NCI-H345 (cell line): ENCODE results near the gene SPATS2.

Experiments used
- DNase-seq: peaks from one replicate; lab custom pipeline; 2025; lab: John Stamatoyannopoulos, UW

Gene SPATS2

DNA sequence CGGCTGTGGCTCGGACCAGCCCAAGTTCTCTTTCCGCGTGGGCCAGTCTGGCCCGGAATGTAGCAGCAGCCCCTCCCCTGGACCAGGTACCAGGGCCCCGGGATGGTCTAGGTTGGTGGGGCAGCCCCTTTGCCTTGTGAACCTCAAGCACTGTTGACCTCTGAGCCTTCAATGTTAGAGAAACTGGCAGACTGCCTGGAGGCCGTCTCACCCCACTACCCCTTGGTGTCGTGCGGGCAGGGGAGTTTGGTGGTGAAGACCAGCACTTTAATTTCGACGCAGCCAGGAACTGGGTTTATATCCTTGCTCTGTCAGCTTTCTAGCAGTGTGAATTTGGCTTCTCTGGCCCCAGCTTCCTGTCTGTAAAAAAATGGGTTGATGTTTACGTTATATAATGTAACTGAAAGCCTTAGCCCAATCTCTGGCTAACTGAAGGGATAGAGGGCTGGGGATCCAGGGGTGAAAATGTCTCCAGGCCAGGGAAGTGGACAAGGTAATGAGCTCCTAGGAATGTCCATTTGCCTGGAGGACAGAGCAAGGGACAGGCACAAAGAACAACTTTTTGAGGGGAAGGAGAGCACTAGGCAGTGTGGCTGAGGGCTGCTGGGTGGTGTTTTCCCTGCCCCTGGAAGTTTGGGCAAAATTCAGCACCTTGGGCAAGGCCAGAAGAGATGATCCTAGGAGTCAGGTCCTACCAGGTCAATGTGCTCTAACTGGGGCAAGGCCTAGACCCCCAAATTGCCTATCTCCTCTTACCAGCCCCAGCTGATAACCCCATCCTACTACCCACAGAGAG, 189.3 kb downstream of the SPATS2 start:
- no peak for DNase-seq

DNA sequence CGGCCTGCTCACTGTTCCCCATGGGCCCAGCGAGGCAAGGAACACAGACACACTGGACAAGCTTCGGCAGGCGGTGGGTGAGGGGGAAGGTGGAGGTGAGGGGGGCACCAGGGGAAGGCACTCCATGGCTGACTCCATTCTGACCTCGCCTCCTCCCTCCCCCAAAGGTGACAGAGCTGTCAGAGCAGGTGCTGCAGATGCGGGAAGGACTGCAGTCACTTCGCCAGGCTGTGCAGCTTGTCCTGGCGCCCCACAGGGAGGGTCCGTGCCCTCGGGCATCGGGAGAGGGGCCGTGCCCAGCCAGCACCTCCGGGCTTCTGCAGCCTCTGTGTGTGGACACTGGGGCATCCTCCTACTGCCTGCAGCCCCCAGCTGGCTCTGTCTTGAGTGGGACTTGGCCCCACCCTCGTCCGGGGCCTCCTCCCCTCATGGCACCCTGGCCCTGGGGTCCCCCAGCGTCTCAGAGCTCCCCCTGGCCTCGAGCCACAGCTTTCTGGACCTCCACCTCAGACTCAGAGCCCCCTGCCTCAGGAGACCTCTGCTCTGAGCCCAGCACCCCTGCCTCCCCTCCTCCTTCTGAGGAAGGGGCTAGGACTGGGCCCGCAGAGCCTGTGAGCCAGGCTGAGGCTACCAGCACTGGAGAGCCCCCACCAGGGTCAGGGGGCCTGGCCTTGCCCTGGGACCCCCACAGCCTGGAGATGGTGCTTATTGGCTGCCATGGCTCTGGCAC, 190.1 kb downstream of the SPATS2 start:
- no peak for DNase-seq

DNA sequence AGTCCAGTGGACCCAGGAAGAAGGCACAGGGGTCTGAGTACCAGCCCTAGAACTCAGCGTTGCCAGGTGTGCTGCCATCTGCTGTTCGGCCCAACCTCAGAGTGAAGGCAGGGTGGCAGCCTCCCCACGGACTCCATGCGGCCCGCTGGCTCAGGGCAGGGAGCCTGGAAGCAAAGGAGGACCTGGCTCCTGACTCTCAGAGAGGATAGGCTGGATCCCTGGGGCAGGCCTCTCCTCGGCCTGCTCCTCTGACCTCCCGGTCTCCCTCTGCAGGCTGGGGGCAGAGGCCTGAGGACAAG, 190.6 kb downstream of the SPATS2 start:
- no peak for DNase-seq

DNA sequence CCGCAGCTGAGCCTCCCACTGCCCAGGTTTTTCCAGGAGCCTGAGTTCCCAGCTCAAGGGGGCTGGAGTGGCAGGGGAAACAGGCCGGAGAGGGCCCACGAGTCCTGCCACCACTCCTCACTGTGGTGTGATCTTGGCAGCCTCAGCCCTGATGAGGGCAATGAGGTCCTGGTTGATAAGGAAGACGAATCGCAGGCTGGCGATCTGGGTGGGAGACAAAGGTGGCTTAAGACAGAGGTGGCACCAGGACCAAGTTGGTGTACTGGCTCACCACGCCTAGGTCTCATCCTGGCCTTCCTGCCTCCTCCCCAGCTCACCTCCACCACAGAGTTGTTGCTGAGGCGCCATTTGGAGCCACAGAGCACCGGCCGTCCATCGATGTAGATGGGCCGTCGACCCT, 191.3 kb downstream of the SPATS2 start:
- DNase-seq, result no peak

DNA sequence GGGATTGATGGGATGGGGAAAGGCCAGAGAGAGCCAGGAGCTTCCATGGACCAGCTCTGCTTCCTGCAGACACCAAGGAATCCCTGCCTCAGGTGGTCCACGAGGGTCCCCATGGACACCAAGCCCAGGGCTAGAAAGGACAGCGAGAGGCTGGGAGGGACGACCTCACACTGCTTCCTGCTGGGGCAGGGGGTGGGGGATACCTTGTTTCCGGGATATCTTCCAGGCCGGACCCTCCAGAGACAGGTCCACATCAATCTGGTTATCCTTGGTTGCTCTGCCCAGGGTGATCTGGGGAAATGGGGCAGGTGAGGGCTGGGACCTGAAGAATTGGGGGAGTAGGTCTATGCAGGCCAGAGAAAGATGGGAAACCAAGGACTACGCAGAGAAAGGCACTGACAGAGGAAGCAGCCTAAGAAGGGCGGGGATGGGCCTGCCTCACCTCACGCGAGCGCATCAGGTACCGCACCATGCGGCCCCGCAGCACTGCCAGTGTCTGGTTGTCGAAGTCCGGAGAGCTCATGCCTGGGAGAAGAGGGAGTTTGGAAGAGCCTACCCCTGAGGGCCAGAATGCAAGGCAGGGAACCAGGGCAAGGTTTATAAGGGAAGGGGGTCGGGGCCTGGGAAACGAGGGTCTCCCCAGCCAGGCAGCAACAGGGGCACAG, 191.9 kb downstream of the SPATS2 start:
- DNase-seq, result no peak

DNA sequence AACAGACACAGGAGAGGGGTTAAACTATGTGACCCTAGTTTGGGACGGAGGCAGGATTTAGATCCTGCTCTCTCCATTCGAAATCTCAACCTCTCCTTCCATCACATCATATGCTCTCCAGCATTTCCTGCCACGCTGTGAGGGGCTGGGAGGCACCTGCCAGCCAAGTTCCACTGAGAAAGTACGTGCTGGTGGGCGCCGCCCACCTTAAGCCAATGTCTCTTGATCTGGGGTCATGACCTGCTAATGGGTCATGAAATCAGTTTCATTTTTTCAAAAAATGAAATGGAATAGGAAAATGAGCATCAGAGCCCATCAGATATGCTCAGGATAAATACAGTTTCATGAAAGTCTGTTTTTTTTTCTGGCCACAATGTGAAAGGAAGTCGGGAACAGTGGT, 193.4 kb downstream of the SPATS2 start:
- DNase-seq, result no peak

DNA sequence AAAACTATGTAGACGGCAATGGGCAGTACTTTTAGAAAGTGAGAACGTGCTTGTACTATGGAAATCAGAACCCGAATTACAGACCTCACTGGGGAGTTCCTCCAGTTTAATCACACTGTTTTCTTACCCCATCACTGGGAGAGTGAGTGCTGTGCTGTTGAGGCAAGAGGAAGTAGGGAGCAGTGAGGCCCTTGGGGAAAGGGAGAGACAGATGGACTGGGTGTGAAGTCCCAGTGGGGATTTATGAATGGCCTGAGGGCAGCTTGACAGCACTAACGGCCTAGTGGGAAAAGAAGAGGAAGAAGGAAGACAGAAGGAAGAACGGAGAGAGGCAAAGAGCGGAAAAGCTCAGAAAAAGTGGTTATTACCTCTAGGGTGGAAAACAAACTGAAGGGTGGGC, 195.0 kb downstream of the SPATS2 start:
- DNase-seq, result no peak

DNA sequence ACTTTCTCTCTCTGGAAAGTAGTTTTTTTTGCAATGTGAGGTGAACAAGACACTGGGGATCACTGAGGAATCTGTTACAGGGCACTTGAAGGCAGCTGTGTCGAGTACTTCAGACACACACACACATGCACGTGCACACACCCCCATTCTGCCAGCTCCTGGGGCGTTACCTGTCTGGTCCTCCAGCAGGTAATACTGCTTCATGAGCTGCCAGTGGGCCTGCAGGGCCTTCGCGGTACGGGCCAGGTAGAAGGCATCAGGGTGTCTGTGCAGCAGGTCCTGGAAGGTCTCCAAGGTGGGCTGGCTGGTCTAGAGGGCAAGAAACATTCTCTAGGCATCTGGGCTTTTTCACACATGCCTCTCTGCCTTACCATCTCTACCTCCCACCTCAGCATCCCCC, 195.6 kb downstream of the SPATS2 start:
- no peak for DNase-seq

DNA sequence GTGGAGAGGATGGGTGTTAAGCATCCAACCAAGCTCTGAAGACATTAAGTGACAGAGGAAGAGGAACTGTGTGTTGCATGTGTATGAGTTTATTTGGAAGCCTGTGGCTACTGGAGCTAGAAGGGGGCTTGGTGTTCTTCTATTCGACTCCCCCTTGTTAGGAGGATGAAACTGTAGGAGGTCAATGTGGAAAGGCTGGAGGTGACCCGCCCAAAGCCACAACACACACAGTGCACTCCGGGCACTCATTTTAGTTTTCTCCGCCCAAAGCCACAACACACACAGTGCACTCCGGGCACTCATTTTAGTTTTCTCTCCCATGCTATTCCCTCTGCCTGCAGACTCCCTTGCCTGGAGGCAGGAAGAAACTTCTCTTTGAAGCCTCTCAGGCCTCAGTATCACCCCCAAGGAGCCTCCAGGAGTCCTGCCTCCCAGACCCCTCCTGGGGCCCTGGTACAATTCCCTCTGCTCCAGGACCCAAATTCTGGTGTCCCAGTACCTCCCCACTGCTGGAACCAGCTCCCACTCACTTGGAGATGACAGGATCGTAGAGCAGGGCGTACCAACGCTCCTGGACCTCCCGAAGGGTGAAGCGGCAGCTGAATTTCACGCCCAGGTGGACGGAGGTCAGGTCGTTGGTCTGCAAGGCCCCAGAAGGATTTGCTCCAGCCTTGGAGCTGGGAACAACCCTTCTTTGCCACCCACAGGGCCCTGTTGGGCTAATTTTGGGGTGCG, 196.9 kb downstream of the SPATS2 start:
- no peak for DNase-seq

DNA sequence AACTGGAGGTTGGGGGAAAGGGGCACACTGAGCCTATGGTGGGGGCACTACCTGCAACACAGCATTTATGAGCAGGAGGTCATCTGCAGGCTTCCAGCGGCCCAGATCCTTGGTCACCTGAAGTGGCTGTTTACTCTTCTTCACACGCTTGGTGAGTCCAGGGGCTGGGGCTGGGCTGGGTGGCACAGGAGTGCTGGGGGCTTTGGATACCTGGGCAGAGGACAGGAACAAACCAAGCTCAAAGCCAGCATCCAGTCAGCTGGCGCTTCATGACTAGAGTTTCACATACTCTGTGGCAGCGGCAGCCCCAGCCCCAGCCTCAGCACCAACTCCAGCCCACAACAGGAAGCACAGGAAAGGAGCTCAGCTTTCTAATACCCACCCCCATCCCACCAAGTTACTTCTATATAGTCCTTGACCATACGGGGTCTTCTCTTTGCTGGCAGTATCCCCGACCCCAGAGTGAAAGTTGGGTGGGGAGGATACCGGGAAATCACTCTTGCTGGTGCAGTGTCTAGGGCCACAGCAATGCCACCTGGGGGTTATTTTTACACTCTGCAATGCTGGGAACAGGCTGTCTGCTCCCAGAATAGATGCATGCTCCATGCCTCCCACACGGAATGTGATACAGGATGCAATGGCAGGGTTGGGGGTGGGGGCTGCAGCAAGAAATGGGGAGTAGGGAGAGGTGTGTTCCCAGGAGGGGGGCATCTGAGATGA, 197.6 kb downstream of the SPATS2 start:
- no peak for DNase-seq

DNA sequence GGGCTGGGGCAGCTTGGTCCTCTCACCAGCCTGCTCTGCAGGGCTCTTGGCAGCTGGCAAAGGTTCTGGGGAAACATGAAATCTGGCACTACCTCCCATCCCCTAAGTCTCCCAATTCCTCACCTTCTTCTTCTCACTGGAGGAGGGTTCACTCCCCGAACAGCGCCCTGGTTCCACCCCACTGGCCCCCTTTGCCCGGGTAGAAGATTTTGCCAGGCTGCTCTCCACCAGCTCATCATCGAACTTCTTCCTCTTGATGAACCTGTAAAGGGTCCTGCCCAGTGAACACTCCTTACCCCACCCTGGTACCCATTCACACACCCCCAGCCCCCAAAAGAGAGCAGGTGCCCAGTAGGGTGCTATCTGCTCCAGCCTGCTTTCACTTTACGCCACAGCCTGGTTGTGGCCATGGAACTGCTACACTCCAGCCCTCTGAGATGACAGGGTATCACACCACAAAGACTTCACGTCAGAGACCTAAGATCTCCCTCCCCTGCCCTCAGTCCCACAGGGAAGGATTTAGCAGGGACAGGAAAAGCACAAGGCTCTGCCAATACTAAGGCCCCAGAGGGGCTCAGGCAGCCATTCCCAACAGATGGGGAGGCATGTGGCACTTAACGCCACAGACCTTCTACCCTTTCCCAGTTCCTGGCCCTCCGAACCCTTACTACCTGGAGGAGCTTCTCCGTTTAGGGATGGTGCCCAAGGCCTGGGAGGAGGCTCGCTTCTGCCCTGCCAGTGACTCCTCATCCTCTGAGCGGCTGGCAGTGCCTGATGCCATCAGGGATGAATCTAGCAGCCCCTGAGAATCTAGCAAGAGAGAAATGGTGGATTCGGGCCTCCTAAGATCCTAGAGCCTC, 198.4 kb downstream of the SPATS2 start:
- no peak for DNase-seq

DNA sequence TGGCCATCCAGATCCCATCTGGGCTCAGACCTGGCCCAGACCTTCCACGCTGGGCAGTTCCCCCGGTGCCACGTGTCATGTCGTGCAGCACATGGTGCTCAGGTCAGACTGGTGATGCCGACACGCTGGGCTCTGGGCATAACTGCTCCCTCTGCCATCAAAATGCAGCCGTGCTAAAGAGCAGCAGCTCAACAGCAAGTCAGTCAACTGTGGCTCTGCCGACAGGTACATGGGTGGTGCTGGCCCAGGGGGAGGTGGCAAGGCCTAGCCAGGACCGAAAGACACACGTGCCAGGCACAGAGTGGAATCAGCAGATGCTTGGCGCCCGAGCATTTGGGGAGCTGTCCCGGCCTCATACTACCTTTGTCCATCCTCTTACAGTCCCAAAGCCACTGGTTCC, 199.1 kb downstream of the SPATS2 start:
- DNase-seq, result no peak

DNA sequence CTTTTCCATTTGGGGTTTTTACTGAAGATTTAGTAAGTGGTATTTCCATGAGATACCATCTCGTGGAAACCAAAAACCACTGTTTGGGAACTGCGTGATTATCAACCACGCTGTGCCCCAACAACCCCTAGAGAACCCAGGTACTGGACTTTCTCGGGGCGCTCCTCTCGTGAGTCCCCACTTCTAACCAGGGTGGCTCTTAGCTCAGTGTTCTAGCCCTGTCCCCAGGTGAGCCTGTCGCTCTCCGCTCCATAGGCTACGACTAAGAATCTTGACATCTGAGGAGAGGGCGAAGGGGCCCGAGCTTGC, 200.0 kb downstream of the SPATS2 start:
- DNase-seq, result no peak

DNA sequence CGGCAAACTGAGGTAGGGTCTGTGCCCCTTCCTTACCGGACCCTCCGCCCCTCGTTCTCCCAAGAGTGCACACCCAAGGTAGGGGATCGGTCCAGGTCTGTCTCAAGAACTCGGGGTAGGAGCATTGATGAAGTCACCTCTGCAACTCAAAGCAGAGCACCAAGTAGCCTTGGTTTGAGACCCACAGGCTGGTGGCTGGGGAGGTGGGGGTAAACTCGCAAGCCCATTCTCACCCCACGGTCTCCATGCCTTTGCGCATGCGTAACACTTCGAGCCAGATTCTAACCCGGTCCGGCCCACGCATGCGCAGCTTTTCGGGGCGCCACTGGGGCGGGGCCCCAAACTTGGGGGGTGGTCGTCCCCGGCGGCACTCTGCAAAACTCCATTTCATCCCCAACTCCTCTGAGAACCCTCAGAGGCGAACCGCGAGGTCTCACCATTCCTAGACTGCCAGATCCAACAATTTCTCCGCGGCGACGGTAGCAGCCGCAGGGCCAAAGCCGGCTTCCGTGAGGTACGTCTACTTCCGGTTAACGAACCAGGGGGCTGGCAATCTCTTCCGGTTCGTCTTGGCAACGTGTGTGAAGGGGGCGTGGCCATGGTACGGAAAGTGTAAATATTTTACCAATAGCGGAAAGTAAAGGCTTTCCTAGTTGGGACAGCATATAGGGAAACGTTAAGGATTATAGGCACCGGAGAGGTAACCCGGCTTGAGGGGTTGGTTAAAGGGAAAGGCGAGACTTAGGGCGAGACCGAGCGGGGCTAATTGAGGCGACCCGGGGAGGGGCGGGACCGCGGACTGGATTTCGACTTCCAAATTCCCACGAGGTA, 200.6 kb downstream of the SPATS2 start, which contains the start of gene MCRS1:
MCRS1 (minus strand) TSS at position 532 of the 831 bp plus-strand sequence. CDS start 1,411 bp downstream, outside the sequence.
- DNase-seq, result peak; percentile 66

DNA sequence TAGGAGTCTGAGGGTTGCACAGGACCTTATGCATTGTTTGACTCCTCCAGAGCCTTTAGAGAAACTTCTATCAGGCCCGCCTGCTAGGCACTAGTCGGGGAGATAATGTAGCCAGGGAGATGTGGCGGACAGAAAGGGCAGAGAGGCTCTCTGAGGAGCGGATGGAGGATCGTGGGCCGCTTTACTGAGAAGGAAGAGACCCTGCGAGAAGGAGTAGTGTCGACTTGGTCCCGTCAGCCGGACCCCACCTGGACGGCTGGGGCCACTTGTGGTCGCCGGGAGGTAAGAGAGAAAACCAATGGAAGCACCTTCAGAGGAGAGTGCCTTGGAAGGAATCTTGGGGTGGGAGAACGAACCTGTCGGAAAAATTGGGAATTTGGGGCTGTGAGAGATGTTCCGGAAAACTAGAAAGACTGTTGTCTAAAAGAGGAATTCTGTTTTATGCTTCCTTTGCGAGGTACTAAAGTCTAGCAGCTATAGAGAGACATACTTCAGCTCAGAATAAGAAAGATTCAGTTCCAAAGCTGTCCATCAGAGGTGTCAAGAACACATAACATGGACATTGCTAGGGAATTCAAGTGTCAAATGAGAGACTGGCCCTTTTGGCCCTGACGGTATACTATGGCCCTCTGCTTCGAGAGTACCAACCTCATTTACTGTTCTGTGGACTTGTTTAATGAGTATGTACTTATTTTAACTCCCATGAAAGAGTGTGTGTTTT, 201.3 kb downstream of the SPATS2 start:
- DNase-seq, result no peak
